HG02852 (cell line): ENCODE measurements around the gene PODN.

Experiments
- ATAC-seq: cut with Tn5 transposase; IDR thresholded peaks from one replicate; pipeline ENCODE4 v1.9.1; 2021; ENCODE audit warnings: mild to moderate bottlenecking, moderate library complexity; ENCODE audit not compliant: unreplicated experiment

The PODN gene

GRCh38 chr1:53073868-53074311 is 11.9 kb downstream of the PODN start:
- ATAC-seq: no peak

GRCh38 chr1:53074313-53075154 is 12.5 kb downstream of the PODN start:
- no peak for ATAC-seq

- ATAC-seq: no peak
Observed at GRCh38 chr1:53075206-53075605, 13.2 kb downstream of the PODN start.

GRCh38 chr1:53075761-53076163 is 13.7 kb downstream of the PODN start:
- no peak for ATAC-seq

GRCh38 chr1:53076165-53076564 is 14.2 kb downstream of the PODN start:
- ATAC-seq: no peak

GRCh38 chr1:53076721-53077598 is 14.9 kb downstream of the PODN start:
- no peak for ATAC-seq

- no peak for ATAC-seq
Observed at GRCh38 chr1:53077599-53077965, 15.6 kb downstream of the PODN start.

- no peak for ATAC-seq
Observed at GRCh38 chr1:53078333-53079101, 16.5 kb downstream of the PODN start.

- no peak for ATAC-seq
Observed at GRCh38 chr1:53079251-53079650, 17.2 kb downstream of the PODN start.

- ATAC-seq: no peak
Observed at GRCh38 chr1:53080041-53080440, 18.0 kb downstream of the PODN start.

- no peak for ATAC-seq
Observed at GRCh38 chr1:53080769-53081168, 18.8 kb downstream of the PODN start.

- no peak for ATAC-seq
Observed at GRCh38 chr1:53081384-53082066, 19.5 kb downstream of the PODN start.

- no peak for ATAC-seq
Observed at GRCh38 chr1:53082826-53083455, 20.9 kb downstream of the PODN start.

GRCh38 chr1:53083636-53084588 is 21.9 kb downstream of the PODN start:
- no peak for ATAC-seq

GRCh38 chr1:53084589-53084971 is 22.6 kb downstream of the PODN start:
- no peak for ATAC-seq

- ATAC-seq: no peak
Observed at GRCh38 chr1:53085405-53085804, 23.4 kb downstream of the PODN start.

- ATAC-seq: no peak
Observed at GRCh38 chr1:53086491-53087070, 24.6 kb downstream of the PODN start.
